H1 (cell line): Measurements from ENCODE around the gene PSMD3.

ENCODE experiments used
- POLR2A ChIP-seq, 2 experiments: IDR thresholded peaks; 1 replicate in 1 of 2; 2 replicates in 1 of 2; pipeline ENCODE4 v1.6.1; 2011; ENCODE audit warnings: low read depth in 2 of 2, low read length in 2 of 2, mild to moderate bottlenecking in 2 of 2; ENCODE audit errors: control extremely low read depth in 1 of 2
- SRF ChIP-seq: IDR thresholded peaks from 2 replicates; pipeline ENCODE4 v1.6.1; 2011; ENCODE audit warnings: mild to moderate bottlenecking, low read depth, low read length, moderate library complexity

DNA sequence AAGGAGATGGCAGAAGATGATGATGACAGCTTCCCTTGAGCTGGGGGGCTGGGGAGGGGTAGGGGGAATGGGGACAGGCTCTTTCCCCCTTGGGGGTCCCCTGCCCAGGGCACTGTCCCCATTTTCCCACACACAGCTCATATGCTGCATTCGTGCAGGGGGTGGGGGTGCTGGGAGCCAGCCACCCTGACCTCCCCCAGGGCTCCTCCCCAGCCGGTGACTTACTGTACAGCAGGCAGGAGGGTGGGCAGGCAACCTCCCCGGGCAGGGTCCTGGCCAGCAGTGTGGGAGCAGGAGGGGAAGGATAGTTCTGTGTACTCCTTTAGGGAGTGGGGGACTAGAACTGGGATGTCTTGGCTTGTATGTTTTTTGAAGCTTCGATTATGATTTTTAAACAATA lies 16.9 kb downstream of the PSMD3 start:
- TF ChIP-seq SRF (no peak), POLR2A (IDR thresholded peaks at IDR 0.05; ENCODE audit: control extremely low read depth in 1 of 2, low read depth in 2 of 2, low read length in 2 of 2) (no peak)
